ENCODE results near the gene CAMTA1.

Gene CAMTA1

GRCh38 chr1:7477593-7477992, 692.3 kb downstream of the CAMTA1 start (continued):
- no peak for TF ChIP-seq POU6F1 (CRISPR knock-in tag; IDR thresholded peaks at IDR 0.05; ENCODE audit: borderline replicate concordance, low read depth)
- TF ChIP-seq ZFP30 (CRISPR knock-in tag; IDR thresholded peaks at IDR 0.05): no peak
- no peak for TF ChIP-seq ISL1 (CRISPR knock-in tag; IDR thresholded peaks at IDR 0.05)
- no peak for TF ChIP-seq ZFP3 (CRISPR knock-in tag; IDR thresholded peaks at IDR 0.05)
- TF ChIP-seq OSR1 (CRISPR knock-in tag; IDR thresholded peaks at IDR 0.05): no peak
- TF ChIP-seq TCF4 (CRISPR knock-in tag; IDR thresholded peaks at IDR 0.05; ENCODE audit: borderline replicate concordance): no peak
- no peak for TF ChIP-seq ESRRG (CRISPR knock-in tag; IDR thresholded peaks at IDR 0.05)
- no peak for TF ChIP-seq ZNF8 (CRISPR knock-in tag; IDR thresholded peaks at IDR 0.05)
- no peak for TF ChIP-seq BACH2 (CRISPR knock-in tag; IDR thresholded peaks at IDR 0.05; ENCODE audit: borderline replicate concordance)
- TF ChIP-seq ZNF70 (CRISPR knock-in tag; IDR thresholded peaks at IDR 0.05): no peak
- TF ChIP-seq PPARA (CRISPR knock-in tag; IDR thresholded peaks at IDR 0.05; ENCODE audit: borderline replicate concordance): no peak

- ATAC-seq: peak; percentile 43; the same call in 2 of the 3 replicates
- TF ChIP-seq ISL1 (CRISPR knock-in tag; IDR thresholded peaks at IDR 0.05): no peak
- TF ChIP-seq CSRNP3 (CRISPR knock-in tag; IDR thresholded peaks at IDR 0.05): no peak
- no peak for TF ChIP-seq ZFP30 (CRISPR knock-in tag; IDR thresholded peaks at IDR 0.05)
- TF ChIP-seq ZNF70 (CRISPR knock-in tag; IDR thresholded peaks at IDR 0.05): no peak
- TF ChIP-seq RARB (CRISPR knock-in tag; IDR thresholded peaks at IDR 0.05): no peak
- TF ChIP-seq ESRRG (CRISPR knock-in tag; IDR thresholded peaks at IDR 0.05): no peak
- peak; percentile 59; the same call in 1 of the 2 replicates for TF ChIP-seq TCF4 (CRISPR knock-in tag; IDR thresholded peaks at IDR 0.05; ENCODE audit: borderline replicate concordance)
Observed at GRCh38 chr1:7478142-7478790, 693.0 kb downstream of the CAMTA1 start.

GRCh38 chr1:7478809-7479499, 693.7 kb downstream of the CAMTA1 start:
- ATAC-seq: peak; percentile 11; the same call in 1 of the 3 replicates
- no peak for TF ChIP-seq TSHZ2 (CRISPR knock-in tag; IDR thresholded peaks at IDR 0.05)
- TF ChIP-seq ZC3H10 (CRISPR knock-in tag; IDR thresholded peaks at IDR 0.05): no peak
- no peak for TF ChIP-seq POU6F1 (CRISPR knock-in tag; IDR thresholded peaks at IDR 0.05; ENCODE audit: borderline replicate concordance, low read depth)
- no peak for TF ChIP-seq CSRNP3 (CRISPR knock-in tag; IDR thresholded peaks at IDR 0.05)
- TF ChIP-seq ZNF565 (CRISPR knock-in tag; conservative IDR thresholded peaks at IDR 0.05; ENCODE audit: low read depth): no peak
- no peak for TF ChIP-seq SNAI2 (CRISPR knock-in tag; IDR thresholded peaks at IDR 0.05)
- no peak for TF ChIP-seq GLIS3 (CRISPR knock-in tag; IDR thresholded peaks at IDR 0.05)
- no peak; the same call in 1 of the 2 replicates for TF ChIP-seq TOX (CRISPR knock-in tag; IDR thresholded peaks at IDR 0.05; ENCODE audit: borderline replicate concordance)
- no peak for TF ChIP-seq CREB5 (CRISPR knock-in tag; IDR thresholded peaks at IDR 0.05; ENCODE audit: low read depth)
- TF ChIP-seq ESRRG (CRISPR knock-in tag; IDR thresholded peaks at IDR 0.05): no peak
- TF ChIP-seq ZFP30 (CRISPR knock-in tag; IDR thresholded peaks at IDR 0.05): no peak
- no peak for TF ChIP-seq RARB (CRISPR knock-in tag; IDR thresholded peaks at IDR 0.05)
- no peak for TF ChIP-seq OSR1 (CRISPR knock-in tag; IDR thresholded peaks at IDR 0.05)
- no peak for TF ChIP-seq TCF4 (CRISPR knock-in tag; IDR thresholded peaks at IDR 0.05; ENCODE audit: borderline replicate concordance)
- no peak for TF ChIP-seq ZFP3 (CRISPR knock-in tag; IDR thresholded peaks at IDR 0.05)
- TF ChIP-seq ZNF70 (CRISPR knock-in tag; IDR thresholded peaks at IDR 0.05): no peak
- no peak for TF ChIP-seq ARNTL (CRISPR knock-in tag; IDR thresholded peaks at IDR 0.05; ENCODE audit: borderline replicate concordance, low read depth)
- TF ChIP-seq BACH2 (CRISPR knock-in tag; IDR thresholded peaks at IDR 0.05; ENCODE audit: borderline replicate concordance): no peak
